ENCODE data around the gene GRPEL1. TPM values are rescaled to one million over a fixed set of nuclear protein-coding genes. Genes with fewer than 3 reads are reported as not detected.
A peak's percentile ranks its signal among the peaks of the same experiment; 100 is the strongest.

GRPEL1 gene
- 21.7 and 22.8 TPM in 2 replicates for polyA plus RNA-seq (2013)

- Histone ChIP-seq H3K4me3 (ENCODE audit: low read depth, low read length) (peak within 1 kb of the TSS; percentile 98), H4K91ac (ENCODE audit: low read depth, low read length) (peak within 1 kb of the TSS; percentile 67), H3K4ac (ENCODE audit: low read depth, low read length) (peak within 1 kb of the TSS; percentile 67), H4K8ac (ENCODE audit: low read depth, low read length) (peak within 1 kb of the TSS; percentile 96), H3K23ac (ENCODE audit: low read length) (no peak within 1 kb of the TSS), H3K27me3 (ENCODE audit: insufficient read depth, low read length) (no peaks in the 10 kb centered on the region), H3K27ac (ENCODE audit: low read depth, low read length) (no peak within 1 kb of the TSS), H3K36me3 (ENCODE audit: control insufficient read depth in 1 of 2, insufficient read depth in 2 of 2, low read length in 2 of 2) (peaks cover 9 to 13% of the 10 kb centered on the region in 2 experiments), H3K9me3 (ENCODE audit: insufficient read depth, low read depth, low read length) (no peaks in the 10 kb centered on the region), H3K18ac (ENCODE audit: low read length) (peak within 1 kb of the TSS; percentile 87), H2BK5ac (ENCODE audit: low read depth, low read length, poor library complexity) (peak within 1 kb of the TSS; percentile 77), H3K9ac (ENCODE audit: low read length) (peak within 1 kb of the TSS; percentile 94), H2BK120ac (ENCODE audit: insufficient read depth, low read length, poor library complexity) (peak within 1 kb of the TSS; percentile 94), H3K4me2 (ENCODE audit: low read length) (peak within 1 kb of the TSS; percentile 95), H2AFZ (ENCODE audit: insufficient read depth, low read length, poor library complexity) (peak within 1 kb of the TSS; percentile 98), H4K12ac (ENCODE audit: low read depth, low read length) (peak within 1 kb of the TSS; percentile 87), H2AK5ac (ENCODE audit: low read length) (peak within 1 kb of the TSS; percentile 17), H2BK12ac (ENCODE audit: low read length) (no peak within 1 kb of the TSS), H3K79me1 (ENCODE audit: low read length) (peaks cover 8% of the 10 kb centered on the region), H3K79me2 (ENCODE audit: control insufficient read depth, insufficient read depth, low read length, poor library complexity) (peaks cover 14% of the 10 kb centered on the region), H3K14ac (ENCODE audit: low read length) (peak within 1 kb of the TSS; percentile 94), H3K4me1 (ENCODE audit: control insufficient read depth in 1 of 2, insufficient read depth in 2 of 2, low read length in 2 of 2) (peaks cover 7% of the 10 kb centered on the region in 2 experiments)
- DNase-seq = peak; percentile 99 to 100
- no CpG with 5 or more reads among the region's 81 CpGs for WGBS (ENCODE audit: extremely low coverage, insufficient coverage, insufficient read length)
These were observed at the start of gene GRPEL1 for GRCh38 chr4:7067452-7068278. Gene GRPEL1 (minus strand): TSS chr4:7068064. CDS start chr4:7068032, 32 bp downstream.

GRCh38 chr4:7116705-7117104 is 48.8 kb upstream of the GRPEL1 start:
- no peak overlapping the region for H4K91ac ChIP-seq (ENCODE audit: low read depth, low read length)
- H2AFZ ChIP-seq (ENCODE audit: insufficient read depth, low read length, poor library complexity) = no peak overlapping the region
- no peak overlapping the region for H3K9ac ChIP-seq (ENCODE audit: low read length)

GRCh38 chr4:7115557-7116340 is 47.9 kb upstream of the GRPEL1 start:
- H3K18ac ChIP-seq (ENCODE audit: low read length) = no peak overlapping the region
- H4K12ac ChIP-seq (ENCODE audit: low read depth, low read length) = no peak overlapping the region
- no peak overlapping the region for H2BK12ac ChIP-seq (ENCODE audit: low read length)
- no peak overlapping the region for H3K4me2 ChIP-seq (ENCODE audit: low read length)
- H3K36me3 ChIP-seq (ENCODE audit: control insufficient read depth in 1 of 2, insufficient read depth in 2 of 2, low read length in 2 of 2) = no peaks in the 10 kb centered on the region
- H3K79me1 ChIP-seq (ENCODE audit: low read length) = no peaks in the 10 kb centered on the region
- H3K4me1 ChIP-seq (ENCODE audit: control insufficient read depth in 1 of 2, insufficient read depth in 2 of 2, low read length in 2 of 2) = no peaks in the 10 kb centered on the region
- no peak overlapping the region for H3K23ac ChIP-seq (ENCODE audit: low read length)
- H2AFZ ChIP-seq (ENCODE audit: insufficient read depth, low read length, poor library complexity) = no peak overlapping the region
- H3K79me2 ChIP-seq (ENCODE audit: control insufficient read depth, insufficient read depth, low read length, poor library complexity) = no peaks in the 10 kb centered on the region
- no peak overlapping the region for H4K91ac ChIP-seq (ENCODE audit: low read depth, low read length)
- no peak for DNase-seq
- no peak overlapping the region for H3K14ac ChIP-seq (ENCODE audit: low read length)
- no peak overlapping the region for H2BK5ac ChIP-seq (ENCODE audit: low read depth, low read length, poor library complexity)
- no peaks in the 10 kb centered on the region for H3K27me3 ChIP-seq (ENCODE audit: insufficient read depth, low read length)
- no CpG with 5 or more reads among the region's 22 CpGs for WGBS (ENCODE audit: extremely low coverage, insufficient coverage, insufficient read length)
- H3K4ac ChIP-seq (ENCODE audit: low read depth, low read length) = no peak overlapping the region
- H3K4me3 ChIP-seq (ENCODE audit: low read depth, low read length) = no peak overlapping the region
- H3K9ac ChIP-seq (ENCODE audit: low read length) = no peak overlapping the region
- no peak overlapping the region for H2AK5ac ChIP-seq (ENCODE audit: low read length)
- peaks cover 15% of the 10 kb centered on the region for H3K9me3 ChIP-seq (ENCODE audit: insufficient read depth, low read depth, low read length)
- no peak overlapping the region for H4K8ac ChIP-seq (ENCODE audit: low read depth, low read length)
- no peak overlapping the region for H3K27ac ChIP-seq (ENCODE audit: low read depth, low read length)
- no peak overlapping the region for H2BK120ac ChIP-seq (ENCODE audit: insufficient read depth, low read length, poor library complexity)

More at GRCh38 chr4:7116705-7117104, 48.8 kb upstream of the GRPEL1 start:
- Histone ChIP-seq H3K27me3 (ENCODE audit: insufficient read depth, low read length) (no peaks in the 10 kb centered on the region), H3K23ac (ENCODE audit: low read length) (no peak overlapping the region), H3K4me2 (ENCODE audit: low read length) (no peak overlapping the region), H3K4me1 (ENCODE audit: control insufficient read depth in 1 of 2, insufficient read depth in 2 of 2, low read length in 2 of 2) (no peaks in the 10 kb centered on the region), H3K18ac (ENCODE audit: low read length) (no peak overlapping the region), H3K27ac (ENCODE audit: low read depth, low read length) (no peak overlapping the region), H3K14ac (ENCODE audit: low read length) (no peak overlapping the region), H3K79me2 (ENCODE audit: control insufficient read depth, insufficient read depth, low read length, poor library complexity) (no peaks in the 10 kb centered on the region), H2BK12ac (ENCODE audit: low read length) (no peak overlapping the region), H2BK120ac (ENCODE audit: insufficient read depth, low read length, poor library complexity) (no peak overlapping the region), H4K12ac (ENCODE audit: low read depth, low read length) (no peak overlapping the region), H3K4me3 (ENCODE audit: low read depth, low read length) (no peak overlapping the region), H2BK5ac (ENCODE audit: low read depth, low read length, poor library complexity) (no peak overlapping the region), H3K4ac (ENCODE audit: low read depth, low read length) (no peak overlapping the region), H4K8ac (ENCODE audit: low read depth, low read length) (no peak overlapping the region), H3K79me1 (ENCODE audit: low read length) (no peaks in the 10 kb centered on the region), H3K9me3 (ENCODE audit: insufficient read depth, low read depth, low read length) (peaks cover 12% of the 10 kb centered on the region), H2AK5ac (ENCODE audit: low read length) (no peak overlapping the region), H3K36me3 (ENCODE audit: control insufficient read depth in 1 of 2, insufficient read depth in 2 of 2, low read length in 2 of 2) (no peaks in the 10 kb centered on the region)
- WGBS (ENCODE audit: extremely low coverage, insufficient coverage, insufficient read length) = no CpG with 5 or more reads among the region's 6 CpGs
- DNase-seq = no peak

GRCh38 chr4:7112656-7113055 is 44.8 kb upstream of the GRPEL1 start:
- Histone ChIP-seq H3K23ac (ENCODE audit: low read length) (no peak overlapping the region), H3K4me2 (ENCODE audit: low read length) (no peak overlapping the region), H3K4me3 (ENCODE audit: low read depth, low read length) (no peak overlapping the region), H2BK120ac (ENCODE audit: insufficient read depth, low read length, poor library complexity) (no peak overlapping the region), H2AK5ac (ENCODE audit: low read length) (no peak overlapping the region), H2BK12ac (ENCODE audit: low read length) (no peak overlapping the region), H3K18ac (ENCODE audit: low read length) (no peak overlapping the region), H3K79me1 (ENCODE audit: low read length) (no peaks in the 10 kb centered on the region), H3K27me3 (ENCODE audit: insufficient read depth, low read length) (no peaks in the 10 kb centered on the region), H3K79me2 (ENCODE audit: control insufficient read depth, insufficient read depth, low read length, poor library complexity) (no peaks in the 10 kb centered on the region), H3K9me3 (ENCODE audit: insufficient read depth, low read depth, low read length) (peaks cover 15% of the 10 kb centered on the region), H4K91ac (ENCODE audit: low read depth, low read length) (no peak overlapping the region), H4K12ac (ENCODE audit: low read depth, low read length) (no peak overlapping the region), H3K27ac (ENCODE audit: low read depth, low read length) (no peak overlapping the region), H3K36me3 (ENCODE audit: control insufficient read depth in 1 of 2, insufficient read depth in 2 of 2, low read length in 2 of 2) (no peaks in the 10 kb centered on the region), H4K8ac (ENCODE audit: low read depth, low read length) (no peak overlapping the region), H3K4ac (ENCODE audit: low read depth, low read length) (no peak overlapping the region), H2AFZ (ENCODE audit: insufficient read depth, low read length, poor library complexity) (no peak overlapping the region), H3K4me1 (ENCODE audit: control insufficient read depth in 1 of 2, insufficient read depth in 2 of 2, low read length in 2 of 2) (no peaks in the 10 kb centered on the region), H3K9ac (ENCODE audit: low read length) (no peak overlapping the region), H3K14ac (ENCODE audit: low read length) (no peak overlapping the region), H2BK5ac (ENCODE audit: low read depth, low read length, poor library complexity) (no peak overlapping the region)
- DNase-seq = no peak
- no CpG with 5 or more reads among the region's 9 CpGs for WGBS (ENCODE audit: extremely low coverage, insufficient coverage, insufficient read length)
